NOMO-1 treated with dmso at 0.1 percent for 144 hours (cell line): Measurements from ENCODE around the gene S100A12.
A peak's percentile ranks its signal among the peaks of the same experiment; 100 is the strongest.

ENCODE experiments used
- DNase-seq: peaks from one replicate; lab custom pipeline; 2025; ENCODE audit not compliant: unreplicated experiment; lab: John Stamatoyannopoulos, UW

The S100A12 gene

DNA sequence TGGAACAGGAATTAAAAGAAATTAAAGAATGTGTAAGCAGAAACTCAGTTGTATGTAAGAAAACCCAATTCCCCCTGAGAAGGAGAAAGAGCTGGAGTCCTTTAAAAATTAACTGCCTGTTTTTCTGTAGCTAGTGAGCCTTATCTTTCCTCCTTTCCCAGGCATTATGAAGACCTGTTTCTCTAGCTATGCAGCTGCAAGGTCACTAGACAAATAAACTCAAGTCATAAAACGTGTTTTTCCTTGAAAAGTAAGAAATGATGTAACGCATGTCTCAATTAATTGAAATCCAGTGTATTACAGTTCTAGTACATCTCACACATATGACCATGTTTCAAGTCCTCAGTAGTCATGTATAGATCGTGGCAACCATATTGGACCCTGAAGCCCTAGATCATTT lies 5.3 kb downstream of the S100A12 start:
- no peak for DNase-seq

DNA sequence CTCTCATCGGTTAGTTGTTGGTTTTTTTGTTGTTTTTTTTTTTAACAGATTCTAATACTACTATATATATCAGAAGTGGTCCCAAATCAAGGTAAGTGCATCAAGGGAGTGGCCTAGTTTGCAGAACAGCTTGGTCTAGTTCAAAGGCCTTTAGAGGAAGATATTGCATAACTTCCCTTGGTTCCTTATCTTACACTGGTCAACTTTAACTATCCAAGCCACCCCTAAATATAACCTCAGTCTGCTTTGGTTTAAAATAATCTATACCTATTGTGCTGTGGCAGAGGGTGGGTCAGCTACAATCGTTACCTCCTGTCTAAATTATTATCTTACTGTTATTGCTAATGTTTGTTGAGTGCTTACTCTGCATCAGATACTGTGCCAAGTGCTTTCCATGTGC lies 6.9 kb downstream of the S100A12 start:
- no peak for DNase-seq

DNA sequence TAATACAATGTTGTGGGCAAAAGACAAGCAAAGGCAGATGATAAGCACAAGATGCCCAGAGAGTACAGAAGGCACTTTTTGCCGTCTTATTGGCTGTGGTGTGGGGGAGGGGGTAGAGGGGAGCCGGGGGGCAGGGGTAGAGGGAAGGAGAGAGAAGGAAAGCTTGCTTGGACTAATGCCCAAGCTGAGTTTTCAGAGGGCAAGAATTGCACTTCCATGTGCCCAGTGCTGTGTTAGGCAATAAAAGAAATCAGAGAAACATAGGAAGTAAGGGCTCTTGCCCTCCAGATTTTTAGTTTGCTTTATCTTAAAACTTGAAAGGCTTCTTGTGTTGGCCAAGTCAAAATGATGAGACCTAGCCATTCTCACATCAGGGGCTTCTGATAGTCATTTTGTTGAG lies 8.3 kb downstream of the S100A12 start:
- DNase-seq, result no peak

DNA sequence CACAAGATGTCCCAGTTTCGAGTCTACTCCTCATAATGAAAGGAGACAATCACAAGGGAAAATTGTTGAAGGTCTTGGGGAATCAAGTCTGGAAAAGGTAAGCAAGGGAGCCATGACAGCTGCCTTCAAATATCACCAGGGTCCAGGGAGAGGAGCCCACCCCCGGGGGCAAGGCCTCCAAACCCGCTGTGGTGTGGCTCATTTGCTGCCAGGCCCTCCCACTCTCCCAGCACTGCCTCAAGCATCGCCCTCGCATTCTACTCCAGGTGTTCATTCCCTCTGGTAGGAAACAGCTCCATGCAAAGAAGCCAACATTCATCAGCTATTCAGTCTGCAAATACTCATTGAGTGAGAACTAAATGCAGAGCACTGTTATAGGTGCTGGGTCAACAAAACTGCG lies 9.2 kb downstream of the S100A12 start:
- DNase-seq, result no peak

DNA sequence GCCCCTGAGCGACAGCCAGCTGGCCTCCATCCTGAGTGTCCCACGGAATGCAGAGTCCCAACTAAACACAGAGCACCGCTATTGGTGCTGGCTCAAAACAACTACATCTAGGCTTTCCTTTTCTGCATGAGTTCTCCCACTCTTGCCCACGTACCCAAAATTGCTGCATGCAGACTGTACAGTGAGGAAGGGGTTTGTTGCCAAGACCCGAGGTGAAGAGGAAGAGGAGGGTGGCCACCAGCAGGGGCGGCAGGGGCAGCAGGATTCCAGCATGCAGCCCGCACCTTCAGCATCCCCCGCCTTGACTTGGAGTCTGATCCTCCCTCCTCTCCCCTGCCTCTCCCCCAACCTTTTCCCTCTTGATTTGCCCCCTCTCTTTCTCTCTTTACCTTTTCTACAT lies 9.7 kb downstream of the S100A12 start:
- DNase-seq, result no peak

DNA sequence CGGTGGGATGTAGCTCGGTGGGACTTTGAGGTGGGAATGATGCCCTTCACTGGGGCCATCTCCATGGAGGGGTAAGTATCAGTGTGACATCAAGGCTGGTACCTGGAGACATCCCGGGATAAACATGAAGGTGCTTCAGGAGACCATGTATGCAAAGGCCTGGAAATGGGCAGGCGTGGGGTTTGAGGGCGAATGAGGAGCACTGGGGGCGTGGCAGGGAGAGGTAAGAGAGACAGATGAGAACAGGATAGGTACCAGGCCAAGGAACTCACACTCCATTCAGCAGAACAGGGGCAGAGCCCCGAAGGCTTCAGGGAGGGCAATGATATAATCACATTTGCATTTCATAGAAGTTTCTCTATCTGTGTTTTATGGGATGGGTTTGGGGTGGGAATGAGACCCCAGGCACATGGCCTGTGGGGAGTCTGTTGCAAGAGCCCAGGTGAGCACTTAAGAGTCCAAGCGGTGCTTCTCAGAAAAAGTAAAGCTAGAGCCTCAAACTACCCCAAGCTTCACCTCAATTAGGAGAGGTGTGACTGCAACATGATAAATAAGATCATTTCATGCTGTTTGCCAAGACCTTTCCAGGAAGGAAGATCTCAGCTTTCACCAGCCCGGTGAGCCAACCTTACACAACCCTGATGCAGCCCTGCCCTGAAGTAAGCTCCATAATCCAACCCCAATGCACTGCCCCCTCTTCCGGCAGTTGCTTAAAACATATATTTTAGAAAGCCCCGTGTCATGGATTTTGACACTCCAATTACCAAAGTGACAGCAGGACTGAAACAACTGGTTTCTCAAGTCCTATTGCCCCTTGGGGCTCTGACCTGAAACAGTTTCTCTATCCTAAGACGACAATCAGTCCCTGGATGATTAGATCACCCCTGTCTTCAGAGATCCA lies 10.4 kb downstream of the S100A12 start:
- DNase-seq, result peak; percentile 87

DNA sequence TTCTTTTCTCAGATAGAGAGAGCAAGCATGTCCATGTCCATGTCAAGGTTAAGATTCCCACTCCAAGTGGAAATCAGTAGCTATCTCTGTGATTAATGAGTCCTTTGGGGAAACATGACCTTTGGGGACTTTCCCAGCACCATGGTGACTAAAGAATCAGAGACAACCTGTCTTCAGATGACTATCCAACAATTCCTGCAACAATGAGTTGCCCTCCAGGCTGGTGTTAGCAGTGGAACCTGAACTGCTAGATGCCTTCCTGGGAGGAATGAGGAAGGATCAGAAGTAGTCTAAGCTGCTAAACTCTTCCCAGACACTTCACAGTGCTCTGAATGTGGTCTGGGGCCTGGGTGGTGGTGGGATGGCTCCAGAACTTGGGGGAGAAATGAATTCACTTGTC lies 11.3 kb downstream of the S100A12 start:
- DNase-seq, result no peak

DNA sequence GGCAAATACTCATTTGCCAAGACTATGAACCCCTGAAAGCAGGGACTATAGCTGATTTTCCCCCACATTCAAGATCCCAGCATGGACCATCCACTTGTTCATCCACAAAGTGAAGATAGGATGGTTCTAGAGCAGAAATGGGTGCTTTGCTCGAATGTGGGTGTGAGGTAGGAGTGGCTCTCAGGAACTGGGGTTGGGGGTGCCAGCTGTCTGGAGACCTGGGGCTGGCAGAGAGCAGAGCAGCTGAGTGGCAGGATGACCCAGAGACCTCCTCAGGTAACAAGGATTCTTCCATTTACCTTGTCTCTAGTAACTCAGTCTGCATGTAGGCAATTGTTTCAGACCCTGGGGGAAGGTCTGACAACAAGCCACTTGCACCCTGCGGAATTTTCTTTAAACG lies 11.8 kb downstream of the S100A12 start:
- no peak for DNase-seq

DNA sequence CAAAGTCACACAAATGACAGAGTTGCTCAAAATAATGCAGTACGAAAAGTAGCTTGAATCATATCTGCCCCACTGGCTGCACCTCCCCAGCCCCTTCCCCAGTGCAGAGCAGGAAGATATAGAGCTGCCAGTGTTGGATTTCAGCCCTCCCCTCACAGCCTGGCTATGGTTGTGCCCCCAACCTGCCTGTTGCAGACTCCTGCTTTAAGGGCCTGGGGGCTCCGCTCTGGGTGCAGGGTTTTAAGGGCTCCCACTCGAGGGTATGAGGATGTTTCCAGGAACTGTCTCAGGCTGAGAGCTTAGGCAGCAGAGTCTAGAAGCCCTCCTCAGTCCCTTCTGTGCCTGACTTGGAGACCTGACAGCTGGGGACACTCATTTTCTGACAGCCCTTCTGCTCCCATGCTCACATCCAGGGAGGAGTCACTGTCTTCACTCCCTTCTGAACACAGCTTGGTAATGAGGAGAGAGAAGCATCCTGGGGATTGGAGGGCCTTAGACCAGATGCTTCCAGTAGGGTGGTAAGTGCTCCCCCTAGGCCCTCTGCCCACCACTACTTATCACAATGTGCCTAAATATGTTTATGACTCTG lies 13.1 kb downstream of the S100A12 start:
- DNase-seq, result no peak

DNA sequence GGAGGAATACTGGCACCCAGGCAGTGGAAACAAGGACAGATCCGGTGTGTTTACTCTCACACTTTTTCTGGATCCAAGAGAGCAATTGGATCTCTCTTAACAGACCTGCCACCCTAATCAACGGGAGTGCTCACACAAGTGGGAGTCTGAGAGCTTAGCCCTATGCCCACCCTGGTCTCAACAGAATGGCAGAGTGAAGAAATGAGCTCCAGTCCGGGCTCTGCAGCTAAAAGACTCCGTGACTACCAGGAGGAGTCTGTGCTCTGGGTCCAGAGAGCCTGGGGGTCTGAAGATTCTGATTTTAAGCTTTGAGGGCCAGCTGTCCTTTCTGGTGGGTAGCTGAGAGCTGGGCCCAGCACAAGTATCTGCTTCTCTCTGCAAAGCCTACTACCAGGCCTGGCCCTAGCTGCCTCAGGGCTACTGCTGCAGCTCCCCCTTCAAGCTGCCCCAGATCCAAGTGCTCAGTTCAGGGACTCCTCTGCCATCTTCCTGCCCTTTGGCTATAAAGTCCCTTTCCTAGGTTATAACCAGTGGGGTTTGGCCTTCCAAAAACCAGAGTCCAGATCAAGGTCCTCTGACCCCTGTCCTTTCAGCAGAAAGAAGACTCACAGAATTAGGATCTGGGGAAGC lies 13.8 kb downstream of the S100A12 start:
- DNase-seq, result no peak

DNA sequence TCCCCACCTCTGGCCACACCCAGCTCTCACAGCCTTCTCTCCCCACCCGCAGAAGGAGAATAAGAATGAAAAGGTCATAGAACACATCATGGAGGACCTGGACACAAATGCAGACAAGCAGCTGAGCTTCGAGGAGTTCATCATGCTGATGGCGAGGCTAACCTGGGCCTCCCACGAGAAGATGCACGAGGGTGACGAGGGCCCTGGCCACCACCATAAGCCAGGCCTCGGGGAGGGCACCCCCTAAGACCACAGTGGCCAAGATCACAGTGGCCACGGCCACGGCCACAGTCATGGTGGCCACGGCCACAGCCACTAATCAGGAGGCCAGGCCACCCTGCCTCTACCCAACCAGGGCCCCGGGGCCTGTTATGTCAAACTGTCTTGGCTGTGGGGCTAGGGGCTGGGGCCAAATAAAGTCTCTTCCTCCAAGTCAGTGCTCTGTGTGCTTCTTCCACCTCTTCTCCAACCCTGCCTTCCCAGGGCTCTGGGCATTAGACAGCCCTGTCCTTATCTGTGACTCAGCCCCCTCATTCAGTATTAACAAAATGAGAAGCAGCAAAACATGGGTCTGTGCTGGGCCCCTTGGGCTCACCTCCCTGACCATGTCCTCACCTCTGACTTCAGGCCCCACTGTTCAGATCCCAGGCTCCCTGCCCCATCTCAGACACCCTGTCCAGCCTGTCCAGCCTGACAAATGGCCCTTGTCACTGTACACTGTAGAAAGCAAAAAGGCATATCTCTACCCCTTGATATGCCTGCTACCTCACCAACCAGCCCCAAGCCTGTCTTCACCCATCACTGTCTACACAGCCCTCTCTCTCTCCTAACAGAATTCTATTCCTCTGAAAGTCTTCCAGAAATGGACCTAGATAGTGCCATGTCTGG lies 14.6 kb downstream of the S100A12 start:
- DNase-seq, result no peak

DNA sequence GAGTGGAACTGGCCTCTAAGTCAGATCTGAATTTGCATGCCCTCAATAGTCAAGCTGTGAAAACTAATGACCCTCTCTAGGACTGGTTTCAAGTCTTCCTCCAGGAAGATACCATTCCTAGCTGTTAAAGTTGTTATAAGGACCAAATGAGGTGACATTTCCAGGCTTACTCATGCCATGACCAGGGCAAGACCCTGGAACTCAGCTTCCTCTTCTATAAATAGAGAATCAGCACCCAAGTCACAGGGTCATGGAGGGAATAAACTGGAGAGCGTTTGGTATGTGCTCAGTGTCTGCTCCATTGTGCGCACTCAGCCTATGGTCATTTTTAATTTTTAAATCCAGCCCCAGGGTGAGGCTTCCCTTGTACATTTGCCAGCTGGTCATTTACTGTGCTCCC lies 15.2 kb downstream of the S100A12 start:
- no peak for DNase-seq

DNA sequence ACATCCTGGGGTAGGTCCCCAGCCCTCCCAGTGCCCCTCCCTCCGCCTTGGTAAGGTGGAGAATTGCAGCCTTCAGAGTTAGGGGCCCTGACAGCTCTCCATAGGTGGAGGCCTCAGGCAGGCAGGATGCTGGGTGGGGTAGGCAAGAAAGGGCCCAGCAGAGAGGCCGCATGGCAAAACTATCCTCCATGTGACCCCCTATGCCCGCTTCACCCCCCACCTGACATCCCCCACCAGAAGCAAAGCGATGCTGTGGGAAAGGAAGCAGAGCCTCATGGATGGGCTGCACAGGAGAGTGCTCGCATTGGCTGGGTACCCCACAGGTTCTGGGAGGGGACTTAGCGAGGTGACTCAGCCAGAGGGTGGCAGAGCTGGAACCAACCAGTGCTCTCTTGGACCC lies 16.2 kb downstream of the S100A12 start:
- DNase-seq, result no peak

DNA sequence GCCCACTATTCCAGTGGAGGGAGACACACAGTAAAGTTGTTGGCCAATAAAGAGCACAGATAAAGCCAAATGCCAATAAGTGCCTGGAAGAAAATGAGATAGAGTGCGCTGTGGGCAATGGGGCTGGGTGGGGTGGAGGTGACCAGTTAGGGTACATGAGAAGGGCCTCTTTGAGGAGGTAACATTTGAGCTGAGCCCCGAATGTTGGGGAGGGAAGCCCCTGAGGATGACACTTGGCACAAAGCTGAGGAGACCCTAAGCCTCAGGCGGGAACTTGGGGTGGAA lies 16.8 kb downstream of the S100A12 start:
- DNase-seq, result no peak

DNA sequence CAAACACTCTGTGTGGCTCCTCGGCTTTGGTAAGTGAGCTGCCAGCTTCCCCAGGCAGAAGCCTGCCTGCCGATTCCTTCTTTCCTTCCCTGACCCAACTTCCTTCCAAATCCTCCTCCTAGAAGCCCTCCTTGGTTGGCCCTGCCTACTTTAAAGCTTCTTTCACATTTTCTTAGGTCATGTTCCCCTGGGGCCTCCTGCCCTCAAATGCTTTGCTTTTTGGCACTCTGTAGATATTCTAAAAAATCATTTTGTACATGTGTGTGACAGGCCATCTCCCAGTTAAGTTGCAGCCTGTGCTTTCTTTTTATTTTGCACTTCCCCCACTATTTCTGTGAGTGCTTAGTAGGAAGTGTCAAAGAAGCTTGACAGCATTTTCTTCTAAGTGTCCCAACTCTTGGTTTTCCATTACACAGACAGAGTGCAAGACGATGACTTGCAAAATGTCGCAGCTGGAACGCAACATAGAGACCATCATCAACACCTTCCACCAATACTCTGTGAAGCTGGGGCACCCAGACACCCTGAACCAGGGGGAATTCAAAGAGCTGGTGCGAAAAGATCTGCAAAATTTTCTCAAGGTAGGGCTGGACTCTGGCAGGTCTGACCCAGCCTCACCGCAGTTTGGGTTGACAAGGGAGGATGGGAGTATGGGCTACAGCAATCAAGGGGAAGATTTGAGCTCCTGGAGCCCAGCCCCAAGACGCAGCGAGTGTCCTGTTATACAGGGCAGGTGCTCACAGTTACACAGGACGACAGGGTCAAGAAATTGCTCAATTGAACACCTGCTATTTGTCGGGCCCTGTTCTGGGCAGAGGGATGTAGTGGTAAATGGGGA lies 17.3 kb downstream of the S100A12 start, which contains the start of gene S100A9:
Gene S100A9 (plus strand): TSS at position 2 of the 838 bp plus-strand sequence. CDS start 430 bp downstream, at position 432.
- DNase-seq, result no peak

DNA sequence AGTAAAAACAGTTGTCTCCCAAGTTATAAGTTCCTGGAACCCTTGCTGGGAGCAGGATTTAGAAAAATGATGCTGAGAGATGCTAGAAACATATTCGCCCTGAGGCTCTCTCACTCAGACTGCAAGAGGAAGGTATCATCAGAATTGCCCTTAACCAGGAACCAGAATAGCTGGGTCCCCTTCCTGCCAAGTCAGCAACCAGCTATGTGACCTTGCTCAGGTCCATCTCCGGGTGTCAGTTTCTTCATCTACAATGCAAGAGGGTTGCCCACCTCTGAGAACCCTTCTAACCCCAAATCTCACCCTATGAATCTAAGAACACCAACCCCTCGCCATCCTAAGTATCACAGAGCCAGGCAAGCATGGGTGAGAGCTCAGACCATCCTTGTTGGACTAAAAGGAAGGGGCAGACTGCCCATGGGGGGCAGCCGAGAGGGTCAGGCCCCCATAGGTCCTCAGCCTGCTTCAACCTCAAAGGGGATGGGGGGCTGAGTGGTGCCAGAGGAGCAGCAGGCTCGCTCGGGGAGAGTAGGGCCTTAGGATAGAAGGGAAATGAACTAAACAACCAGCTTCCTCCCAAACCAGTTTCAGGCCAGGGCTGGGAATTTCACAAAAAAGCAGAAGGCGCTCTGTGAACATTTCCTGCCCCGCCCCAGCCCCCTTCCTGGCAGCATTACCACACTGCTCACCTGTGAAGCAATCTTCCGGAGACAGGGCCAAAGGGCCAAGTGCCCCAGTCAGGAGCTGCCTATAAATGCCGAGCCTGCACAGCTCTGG lies 18.2 kb downstream of the S100A12 start:
- peak; percentile 81 for DNase-seq

DNA sequence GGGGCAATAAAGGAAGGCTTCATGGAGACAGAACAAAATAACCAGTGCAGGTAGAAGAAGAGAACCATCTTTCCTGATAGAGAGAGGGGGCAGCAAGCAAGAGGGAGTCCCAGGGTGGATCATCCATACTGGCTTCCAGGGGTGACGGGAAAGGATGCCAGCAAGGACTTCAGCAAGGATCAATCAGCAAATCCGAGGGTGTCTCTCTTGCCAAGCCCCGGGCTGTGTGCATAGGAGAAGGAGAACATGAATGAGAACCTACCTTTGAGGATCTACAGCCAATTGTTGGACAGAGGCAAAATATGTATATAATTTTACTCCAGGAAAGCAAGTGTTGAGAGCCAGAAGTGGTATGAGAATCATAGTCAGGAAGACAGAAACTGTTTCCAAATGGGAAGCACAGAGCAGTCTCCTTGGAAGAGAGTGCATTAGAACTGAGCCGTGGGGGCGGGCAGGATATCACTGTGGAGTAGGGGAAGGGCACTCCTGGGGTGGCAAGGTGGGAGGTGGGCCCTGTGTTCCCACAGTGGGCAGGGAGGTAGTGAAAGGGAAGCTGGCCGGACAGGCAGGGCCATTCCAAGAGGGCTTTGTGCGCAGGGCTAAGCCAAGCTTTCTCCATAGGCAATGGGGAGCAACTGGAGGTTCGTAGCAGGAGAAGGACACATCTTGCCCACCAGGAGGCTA lies 18.9 kb downstream of the S100A12 start:
- DNase-seq, result no peak

DNA sequence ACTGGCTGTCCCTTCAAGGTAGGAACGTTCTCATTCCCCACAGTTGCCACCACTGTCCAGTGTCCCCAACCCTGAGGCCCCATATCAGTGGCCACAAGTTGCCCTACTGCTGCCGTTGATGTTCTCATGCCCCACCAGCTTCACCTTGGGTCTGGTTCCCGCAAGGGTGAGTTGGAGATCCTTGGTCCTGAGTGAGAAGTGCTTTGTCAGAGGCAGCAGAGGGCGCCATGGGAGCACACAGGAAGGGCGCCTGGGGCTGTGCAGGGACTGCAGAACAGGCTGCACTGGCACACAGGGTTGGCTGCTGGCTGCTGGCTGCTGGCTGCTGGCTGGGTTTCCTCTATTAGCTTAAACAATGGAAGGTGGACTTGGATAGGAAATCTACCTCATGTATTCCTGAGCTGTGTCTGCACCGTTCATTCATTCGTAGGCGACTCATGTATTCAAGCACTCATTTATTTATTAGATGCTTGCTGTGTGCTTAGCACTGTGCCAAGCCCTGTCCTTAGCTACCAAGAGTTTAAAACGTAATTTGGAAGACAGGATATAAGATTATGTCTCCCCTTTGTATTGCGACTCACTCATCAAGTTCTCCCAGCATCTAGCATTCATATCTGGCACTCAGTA lies 19.9 kb downstream of the S100A12 start:
- peak; percentile 84 for DNase-seq
